BJ (cell line): Measurements from ENCODE around the gene GREB1. TPM values are rescaled to one million over a fixed set of nuclear protein-coding genes. Genes with fewer than 3 reads are reported as not detected.

Source experiments
- CTCF ChIA-PET: fragments of 350-600 bp; formaldehyde crosslinking; extraction: SDS; loops from one replicate; lab custom pipeline; 2021; ENCODE audit warnings: antibody characterized with exemption, inconsistent platforms; lab: Yijun Ruan, JAX
- POLR2A ChIA-PET: fragments of 300-600 bp; sonication (Branson Sonifier 250); formaldehyde crosslinking; extraction: SDS; loops from one replicate; lab custom pipeline; 2021; ENCODE audit warnings: antibody characterized with exemption; lab: Charles Lee
- DNase-seq: peaks from one replicate; pipeline ENCODE4 v3.0.0-alpha.2; 2011; ENCODE audit warnings: low read depth
- H3K27me3 ChIP-seq: 2 replicates; pipeline ENCODE4 v1.6.0; 2011; ENCODE audit warnings: low read length; ENCODE audit not compliant: control insufficient read depth, insufficient read depth
- H3K36me3 ChIP-seq: 2 replicates; pipeline ENCODE4 v1.5.1; 2011; ENCODE audit warnings: low read length; ENCODE audit not compliant: control insufficient read depth, insufficient read depth
- H3K4me3 ChIP-seq: 2 replicates; pipeline ENCODE4 v1.5.1; 2011; ENCODE audit warnings: low read depth, mild to moderate bottlenecking, control low read depth, low read length
- CTCF ChIP-seq: IDR thresholded peaks from 2 replicates; pipeline ENCODE4 v1.5.1; 2011; ENCODE audit warnings: low read depth, mild to moderate bottlenecking, control low read depth, inconsistent platforms, low read length, moderate library complexity; ENCODE audit not compliant: insufficient read depth
- polyA plus RNA-seq: library from polyadenylated mRNA; depleted of rRNA; stranded (reverse); fragments of >200 nt; gene quantifications from 2 replicates; pipeline ENCODE4 v1.2.3, GENCODE V29; 2011

GREB1 gene
- polyA plus RNA-seq, 1 experiment, result not detected

GRCh38 chr2:11554399-11554716, 20.5 kb downstream of the GREB1 start:
- POLR2A ChIA-PET, result no interaction called here

GRCh38 chr2:11556101-11556806, 22.4 kb downstream of the GREB1 start:
- DNase-seq, result no peak
- ChIA-PET CTCF (interaction anchor here (1.7 kb wide), 1 partner anchor 9 kb away, joined by 4 read pairs; no protein-coding TSS in a partner anchor), POLR2A (no interaction called here)
- Histone ChIP-seq H3K4me3 (no peak overlapping the region), H3K27me3 (peaks cover 15% of the 10 kb centered on the region), H3K36me3 (no peaks in the 10 kb centered on the region)
- no peak for TF ChIP-seq CTCF

More at GRCh38 chr2:11554399-11554716, 20.5 kb downstream of the GREB1 start:
- CTCF ChIA-PET, result interaction anchor here (0.9 to 2.8 kb wide), 3 partner anchors 27 to 77 kb away, joined by 3 to 14 read pairs (median 3); no protein-coding TSS in a partner anchor
- H3K36me3 ChIP-seq, result no peaks in the 10 kb centered on the region
- TF ChIP-seq CTCF, result no peak
- H3K4me3 ChIP-seq, result no peak overlapping the region
- DNase-seq, result no peak
- peaks cover 20% of the 10 kb centered on the region for H3K27me3 ChIP-seq

GRCh38 chr2:11558214-11558886, 24.5 kb downstream of the GREB1 start:
- ChIA-PET POLR2A (no interaction called here), CTCF (interaction anchor here (3.4 kb wide), 1 partner anchor 24 kb away, joined by 12 read pairs; no protein-coding TSS in a partner anchor)
- TF ChIP-seq CTCF, result no peak
- Histone ChIP-seq H3K4me3 (no peak overlapping the region), H3K27me3 (peaks cover 15% of the 10 kb centered on the region), H3K36me3 (no peaks in the 10 kb centered on the region)
- DNase-seq, result no peak

- TF ChIP-seq CTCF, result no peak
- Histone ChIP-seq H3K4me3 (no peak overlapping the region), H3K36me3 (no peaks in the 10 kb centered on the region), H3K27me3 (peaks cover 15% of the 10 kb centered on the region)
- DNase-seq, result no peak
- ChIA-PET POLR2A (no interaction called here), CTCF (interaction anchor here (3.4 kb wide), 1 partner anchor 23 kb away, joined by 12 read pairs; no protein-coding TSS in a partner anchor)
Observed at GRCh38 chr2:11559066-11559785, 25.4 kb downstream of the GREB1 start.

GRCh38 chr2:11559786-11560155, 25.9 kb downstream of the GREB1 start:
- H3K36me3 ChIP-seq, result no peaks in the 10 kb centered on the region
- CTCF ChIA-PET, result interaction anchor here (3.4 kb wide), 1 partner anchor 23 kb away, joined by 12 read pairs; no protein-coding TSS in a partner anchor
- TF ChIP-seq CTCF, result no peak
- no peak overlapping the region for H3K4me3 ChIP-seq
- H3K27me3 ChIP-seq, result peaks cover 15% of the 10 kb centered on the region
- no peak for DNase-seq
- POLR2A ChIA-PET, result interaction anchor here (0.7 kb wide), 1 partner anchor 1380 kb away, joined by 3 read pairs; no protein-coding TSS in a partner anchor
